IPS-15b (cell line): ENCODE results near the gene LGALS7.
"Not testable (repeated sequence)": the region's sequence is repeated elsewhere in the genome, so short reads cannot be mapped to it uniquely, and the experiment has no call there.

Experiments used
- H3K27me3 ChIP-seq: one replicate; pipeline ENCODE4 v1.6.1; 2013; ENCODE audit warnings: low read length; ENCODE audit not compliant: control insufficient read depth, insufficient read depth
- H3K36me3 ChIP-seq: one replicate; pipeline ENCODE4 v1.6.1; 2013; ENCODE audit warnings: low read length; ENCODE audit not compliant: control insufficient read depth, insufficient read depth
- H3K4me1 ChIP-seq: one replicate; pipeline ENCODE4 v1.6.1; 2013; ENCODE audit warnings: mild to moderate bottlenecking, low read length; ENCODE audit not compliant: control insufficient read depth, insufficient read depth
- H3K4me3 ChIP-seq: one replicate; pipeline ENCODE4 v1.5.1; 2013; ENCODE audit warnings: low read depth, low read length
- H3K9ac ChIP-seq: one replicate; pipeline ENCODE4 v1.6.1; 2013; ENCODE audit warnings: low read depth, mild to moderate bottlenecking, low read length
- H3K9me3 ChIP-seq: one replicate; pipeline ENCODE4 v1.6.1; 2013; ENCODE audit warnings: mild to moderate bottlenecking, low read length; ENCODE audit not compliant: control insufficient read depth, insufficient read depth

Gene LGALS7

DNA sequence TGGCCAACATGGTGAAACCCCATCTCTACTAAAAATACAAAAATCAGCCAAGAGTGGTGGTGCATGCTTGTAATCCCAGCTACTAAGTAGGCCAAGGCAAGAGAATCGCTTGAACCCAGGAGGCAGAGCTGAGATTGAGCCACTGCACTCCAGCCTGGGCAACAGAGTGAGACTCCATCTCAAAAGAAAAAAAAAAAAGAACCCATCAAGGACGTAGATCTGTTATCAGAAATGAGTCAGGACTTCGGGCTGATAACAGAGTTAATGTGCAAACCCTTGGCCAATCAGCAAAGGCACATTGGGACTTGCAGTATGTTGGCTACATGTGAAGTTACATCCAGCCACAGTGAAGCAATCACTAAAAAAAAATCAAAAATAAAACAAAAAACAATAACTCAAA lies 10.9 kb upstream of the LGALS7 start:
- Histone ChIP-seq H3K4me3 (no peak overlapping the region), H3K9me3 (no peaks in the 10 kb centered on the region), H3K9ac (no peak overlapping the region), H3K27me3 (no peaks in the 10 kb centered on the region), H3K36me3 (no peaks in the 10 kb centered on the region), H3K4me1 (no peaks in the 10 kb centered on the region)

- H3K4me3 ChIP-seq, H3K9me3 ChIP-seq: not testable (repeated sequence)
These were observed 8.9 kb upstream of the LGALS7 start for GRCh38 chr19:38782212-38782611.

DNA sequence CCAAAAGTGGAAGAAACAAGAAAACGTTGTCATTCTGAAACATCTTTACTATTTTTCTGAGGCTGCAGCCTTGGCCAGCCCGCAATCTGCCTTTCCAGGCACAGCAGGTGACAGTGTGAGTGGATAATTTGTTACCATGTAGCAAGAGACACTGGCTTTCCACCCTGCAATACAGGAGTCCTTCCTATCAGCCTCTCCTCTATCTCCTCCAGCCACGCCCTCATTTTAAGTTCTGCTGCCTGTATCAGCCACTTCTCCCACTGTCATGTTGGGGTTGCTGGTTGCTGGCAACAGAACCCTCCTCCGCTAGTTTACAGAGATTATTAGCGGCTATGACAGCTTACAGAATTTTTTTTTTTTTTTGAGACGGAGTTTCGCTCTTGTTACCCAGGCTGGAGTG lies 7.7 kb upstream of the LGALS7 start:
- H3K4me1 ChIP-seq: no peaks in the 10 kb centered on the region
- no peaks in the 10 kb centered on the region for H3K27me3 ChIP-seq
- no peak overlapping the region for H3K4me3 ChIP-seq
- H3K9me3 ChIP-seq: no peaks in the 10 kb centered on the region
- H3K9ac ChIP-seq: no peak overlapping the region
- H3K36me3 ChIP-seq: no peaks in the 10 kb centered on the region

More at GRCh38 chr19:38782212-38782611, 8.9 kb upstream of the LGALS7 start:
- not testable (repeated sequence) for H3K27me3 ChIP-seq, H3K36me3 ChIP-seq, H3K4me1 ChIP-seq, H3K9ac ChIP-seq

- Histone ChIP-seq H3K36me3 (no peaks in the 10 kb centered on the region), H3K9ac (no peak overlapping the region), H3K4me3 (no peak overlapping the region)
These were observed 7.1 kb upstream of the LGALS7 start for GRCh38 chr19:38780443-38780842.

GRCh38 chr19:38778733-38779132 lies 5.4 kb upstream of the LGALS7 start:
- no peaks in the 10 kb centered on the region for H3K36me3 ChIP-seq
- H3K4me3 ChIP-seq: no peak overlapping the region
- no peak overlapping the region for H3K9ac ChIP-seq
- no peaks in the 10 kb centered on the region for H3K9me3 ChIP-seq
- H3K27me3 ChIP-seq: no peaks in the 10 kb centered on the region
- no peaks in the 10 kb centered on the region for H3K4me1 ChIP-seq

More at GRCh38 chr19:38780443-38780842, 7.1 kb upstream of the LGALS7 start:
- Histone ChIP-seq H3K4me1 (no peaks in the 10 kb centered on the region), H3K9me3 (no peaks in the 10 kb centered on the region), H3K27me3 (no peaks in the 10 kb centered on the region)

GRCh38 chr19:38774181-38774950 lies 1.0 kb upstream of the LGALS7 start:
- H3K27me3 ChIP-seq: no peaks in the 10 kb centered on the region
- no peaks in the 10 kb centered on the region for H3K4me1 ChIP-seq
- H3K4me3 ChIP-seq: no peak overlapping the region
- no peak overlapping the region for H3K9ac ChIP-seq
- no peaks in the 10 kb centered on the region for H3K36me3 ChIP-seq
- H3K9me3 ChIP-seq: no peaks in the 10 kb centered on the region

DNA sequence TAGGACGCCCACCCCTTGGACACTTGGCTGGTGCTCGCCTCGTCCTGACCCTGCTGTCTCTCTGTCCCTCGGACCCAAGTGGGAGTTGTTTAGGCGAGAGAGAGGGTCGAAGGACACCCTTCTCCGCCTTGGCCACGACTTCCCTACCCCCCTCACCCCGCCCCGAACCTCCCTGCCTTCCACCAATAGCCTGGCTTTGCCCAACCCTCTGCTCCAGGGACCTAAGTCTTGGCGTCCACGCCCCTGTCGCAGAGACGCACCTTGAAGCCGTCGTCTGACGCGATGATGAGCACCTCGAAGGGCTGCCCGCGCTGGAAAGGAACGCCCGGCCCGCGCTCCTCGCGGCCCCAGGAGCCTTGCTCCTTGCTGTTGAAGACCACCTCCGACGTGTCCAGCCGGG lies 1.7 kb downstream of the LGALS7 start:
- not testable (repeated sequence) for H3K36me3 ChIP-seq, H3K9ac ChIP-seq, H3K9me3 ChIP-seq, H3K4me3 ChIP-seq, H3K4me1 ChIP-seq, H3K27me3 ChIP-seq

GRCh38 chr19:38770949-38771275 lies 2.4 kb downstream of the LGALS7 start:
- H3K9me3 ChIP-seq, H3K9ac ChIP-seq, H3K4me1 ChIP-seq, H3K36me3 ChIP-seq, H3K4me3 ChIP-seq, H3K27me3 ChIP-seq: not testable (repeated sequence)

GRCh38 chr19:38770228-38770948 lies 2.9 kb downstream of the LGALS7 start:
- H3K36me3 ChIP-seq, H3K4me1 ChIP-seq, H3K27me3 ChIP-seq, H3K9me3 ChIP-seq, H3K9ac ChIP-seq: not testable (repeated sequence)
- peak overlapping the region; percentile 26 for H3K4me3 ChIP-seq

DNA sequence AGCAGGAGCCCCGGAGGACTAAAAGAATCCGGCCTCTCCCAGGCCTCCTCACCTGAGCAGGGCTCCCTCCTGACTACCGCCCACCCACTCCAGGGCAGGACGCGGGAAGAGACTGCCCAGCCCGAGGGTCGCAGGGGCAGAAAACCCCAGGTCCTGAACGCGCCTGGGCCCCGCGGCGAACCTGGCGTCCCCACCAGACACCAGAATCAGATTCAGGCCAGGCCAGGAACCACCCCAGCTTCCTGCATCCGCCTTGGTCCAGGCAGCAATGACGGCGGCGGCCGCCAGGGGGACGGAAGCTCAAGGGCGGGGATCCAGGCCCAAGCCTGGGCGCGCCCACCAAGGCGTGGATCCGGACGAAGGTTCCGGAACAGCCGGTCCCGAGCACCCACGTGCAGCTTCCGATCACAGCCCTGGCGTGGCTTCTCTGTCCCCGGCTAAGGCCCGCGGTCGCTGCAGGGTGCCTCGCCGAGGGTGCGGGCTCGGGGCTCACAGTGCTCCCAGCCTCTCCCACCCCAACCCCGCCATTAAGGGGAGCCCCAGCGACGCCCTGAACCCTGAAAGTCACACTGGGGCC lies 3.6 kb downstream of the LGALS7 start:
- no peaks in the 10 kb centered on the region for H3K4me1 ChIP-seq
- H3K36me3 ChIP-seq: no peaks in the 10 kb centered on the region
- H3K4me3 ChIP-seq: peak overlapping the region; percentile 26
- H3K9me3 ChIP-seq: no peaks in the 10 kb centered on the region
- H3K27me3 ChIP-seq: no peaks in the 10 kb centered on the region
- H3K9ac ChIP-seq: no peak overlapping the region

GRCh38 chr19:38766276-38767047 lies 6.9 kb downstream of the LGALS7 start:
- H3K27me3 ChIP-seq: no peaks in the 10 kb centered on the region
- H3K4me3 ChIP-seq: no peak overlapping the region
- H3K9ac ChIP-seq: no peak overlapping the region
- H3K4me1 ChIP-seq: no peaks in the 10 kb centered on the region
- H3K9me3 ChIP-seq: no peaks in the 10 kb centered on the region
- no peaks in the 10 kb centered on the region for H3K36me3 ChIP-seq
